GM19452 (cell line): ENCODE measurements around the gene NTM.

ENCODE experiments used
- ATAC-seq: cut with Tn5 transposase; IDR thresholded peaks from one replicate; pipeline ENCODE4 v1.9.1; 2021; ENCODE audit not compliant: unreplicated experiment

The NTM gene

GRCh38 chr11:131880316-131880715 lies 509.9 kb downstream of the NTM start:
- ATAC-seq = no peak

DNA sequence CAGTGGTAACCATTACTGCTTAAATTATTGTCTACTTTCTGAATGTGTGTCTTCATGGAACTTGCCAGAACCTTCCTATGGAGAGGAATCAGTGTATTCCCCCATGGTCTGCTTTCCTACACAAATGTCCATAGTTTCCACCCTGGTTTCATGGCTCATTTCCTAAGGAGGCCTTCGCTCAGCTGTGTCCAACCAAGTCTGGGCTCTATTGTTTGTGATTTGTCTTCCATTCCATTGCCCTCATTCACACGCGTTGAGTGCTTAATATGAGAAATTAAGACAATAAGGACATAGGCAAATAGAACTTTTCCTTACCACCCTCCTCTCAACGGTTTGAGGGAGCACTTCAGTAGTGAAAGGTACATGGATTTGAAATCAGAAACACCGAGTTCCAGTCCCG lies 510.6 kb downstream of the NTM start:
- no peak for ATAC-seq

DNA sequence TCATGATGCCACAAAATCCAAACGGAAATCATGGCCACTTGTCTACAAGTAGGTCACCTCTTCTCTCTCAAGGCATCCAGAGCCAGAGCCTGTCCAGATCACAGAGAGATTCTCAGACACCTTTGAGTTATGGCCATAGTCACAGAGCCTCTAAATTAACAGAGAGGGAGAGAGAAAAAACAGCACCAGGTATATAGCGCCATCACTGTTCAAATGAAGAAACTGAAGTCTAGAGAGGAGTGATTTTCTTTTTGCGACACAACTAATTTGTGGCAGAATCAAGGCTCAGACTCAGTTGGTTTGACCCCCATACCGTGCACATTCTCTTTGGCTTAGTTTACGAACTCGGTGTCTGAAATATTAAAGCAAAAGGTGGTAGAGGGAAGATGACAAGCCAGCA lies 512.9 kb downstream of the NTM start:
- ATAC-seq = no peak

GRCh38 chr11:131884461-131885073 lies 514.2 kb downstream of the NTM start:
- ATAC-seq = peak; percentile 54

- no peak for ATAC-seq
These were observed 515.0 kb downstream of the NTM start for GRCh38 chr11:131885431-131885830.

- no peak for ATAC-seq
These were observed 515.8 kb downstream of the NTM start for GRCh38 chr11:131886201-131886600.

DNA sequence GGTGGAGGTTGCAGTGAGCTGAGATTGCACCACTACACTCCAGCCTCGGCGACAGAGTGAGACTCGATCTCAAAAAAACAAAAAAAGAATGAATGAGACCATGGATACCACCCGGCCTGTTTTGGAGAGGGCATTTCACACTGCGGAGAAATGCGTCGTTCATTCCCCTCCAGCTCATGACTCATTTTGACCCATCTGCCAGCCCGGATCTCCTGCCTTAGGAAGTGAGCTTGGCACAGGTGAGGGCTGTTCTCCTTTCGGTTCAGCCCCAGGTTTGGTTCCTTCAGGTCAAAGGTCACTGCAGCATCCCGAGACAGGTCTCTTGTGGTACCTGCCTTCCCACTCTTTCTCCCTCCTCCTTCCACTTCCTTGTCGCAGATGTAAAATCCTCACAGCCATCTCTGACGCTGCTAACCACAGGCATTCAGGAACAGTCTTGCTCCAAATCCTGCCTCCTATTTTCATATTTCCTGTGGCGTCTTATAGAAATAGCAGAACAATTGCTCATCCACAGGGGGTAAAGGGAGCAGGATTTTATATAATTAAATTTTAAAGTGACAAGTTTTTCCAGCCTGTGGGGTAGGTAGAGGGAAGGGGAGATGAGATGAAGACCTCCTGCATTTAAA lies 517.9 kb downstream of the NTM start:
- ATAC-seq = no peak

DNA sequence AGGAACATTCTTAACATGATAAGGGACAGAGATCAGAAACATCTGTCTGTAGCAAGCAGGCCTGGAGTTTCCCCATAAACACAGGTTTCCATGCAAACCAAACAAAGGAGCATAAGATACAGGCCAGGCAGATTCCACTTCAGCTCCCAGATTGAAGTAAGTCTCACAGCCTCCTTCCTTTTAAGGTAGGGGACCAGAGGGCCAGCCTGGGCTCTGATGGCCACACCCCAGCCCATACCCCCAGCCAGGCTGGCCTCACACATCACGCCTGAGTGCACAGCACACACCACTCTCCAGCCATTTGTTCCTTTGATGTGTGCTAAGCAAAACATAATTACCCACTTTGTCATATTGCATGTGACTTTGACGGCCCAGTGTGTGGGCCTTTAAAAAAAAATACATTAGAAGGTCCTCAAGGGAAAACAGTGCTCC lies 518.7 kb downstream of the NTM start:
- ATAC-seq = no peak

GRCh38 chr11:131889760-131890581 lies 519.6 kb downstream of the NTM start:
- no peak for ATAC-seq

GRCh38 chr11:131893103-131893890 lies 522.9 kb downstream of the NTM start:
- peak; percentile 92 for ATAC-seq

DNA sequence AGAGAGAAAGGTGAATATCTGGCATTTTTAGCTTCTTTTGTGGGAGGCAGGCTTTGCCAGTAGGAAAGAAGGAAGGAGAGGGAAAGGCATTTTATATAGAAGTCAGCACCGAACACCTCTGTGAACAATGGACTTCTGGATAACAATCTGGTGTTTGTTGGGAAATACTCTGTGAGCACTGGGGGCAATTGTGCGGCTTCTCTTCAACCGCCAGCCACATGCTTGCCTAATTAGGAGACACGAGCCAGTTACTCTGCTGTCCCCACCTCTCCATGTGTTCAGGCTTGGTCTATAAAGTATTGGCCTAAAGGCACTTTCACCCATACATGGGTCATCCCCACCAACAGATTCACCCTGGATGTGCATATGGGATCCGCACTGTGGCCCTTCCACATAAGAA lies 523.6 kb downstream of the NTM start:
- ATAC-seq = no peak

- ATAC-seq = no peak
These were observed 524.5 kb downstream of the NTM start for GRCh38 chr11:131894615-131895544.

DNA sequence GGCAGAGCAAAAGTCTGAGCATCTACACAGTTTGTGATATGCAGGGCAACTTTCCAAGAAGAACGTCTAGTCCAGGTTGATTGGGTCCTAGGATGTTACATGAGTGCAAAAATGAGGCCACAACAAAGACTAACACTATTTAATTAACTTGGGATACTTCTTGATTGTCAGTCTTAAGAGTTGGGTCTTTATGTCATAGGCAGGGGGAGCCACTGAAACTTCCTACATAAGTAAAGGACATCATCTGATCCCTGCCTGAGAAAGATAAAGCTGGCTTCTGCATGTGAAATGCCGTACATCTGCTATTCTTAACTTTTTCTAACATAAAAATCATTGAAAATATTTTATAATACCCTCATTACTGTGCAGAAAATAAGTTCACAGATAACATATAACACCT lies 525.5 kb downstream of the NTM start:
- no peak for ATAC-seq

DNA sequence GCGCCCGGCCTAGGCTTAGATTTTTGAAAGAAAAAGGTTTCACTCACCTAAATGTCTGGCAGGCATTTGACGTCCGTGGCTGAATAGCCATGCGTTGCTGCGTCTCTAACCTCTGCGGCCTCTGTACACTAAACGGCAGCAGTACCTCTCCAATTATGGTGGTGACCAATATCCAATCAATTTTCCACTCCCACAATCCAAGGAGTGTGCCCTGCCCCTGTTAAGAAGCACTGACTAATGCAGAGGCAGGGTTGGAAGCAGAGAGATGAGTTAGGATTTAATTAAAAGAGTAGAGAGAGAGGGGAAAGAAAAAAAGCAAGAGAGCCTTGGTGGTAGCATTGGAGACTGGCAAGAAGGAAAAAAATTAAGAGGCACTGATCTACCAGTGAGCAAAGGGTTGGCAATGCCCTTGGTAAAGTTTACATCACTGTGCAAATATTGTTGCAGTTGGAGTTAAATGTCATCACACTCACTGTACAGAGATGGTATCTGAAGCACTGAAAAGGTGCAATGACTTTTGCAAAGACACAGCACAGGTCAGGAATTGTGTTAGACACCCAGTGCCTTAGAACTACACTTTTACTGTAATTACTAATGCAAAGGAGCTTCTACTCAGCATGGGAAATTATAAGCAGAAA lies 526.7 kb downstream of the NTM start:
- no peak for ATAC-seq

DNA sequence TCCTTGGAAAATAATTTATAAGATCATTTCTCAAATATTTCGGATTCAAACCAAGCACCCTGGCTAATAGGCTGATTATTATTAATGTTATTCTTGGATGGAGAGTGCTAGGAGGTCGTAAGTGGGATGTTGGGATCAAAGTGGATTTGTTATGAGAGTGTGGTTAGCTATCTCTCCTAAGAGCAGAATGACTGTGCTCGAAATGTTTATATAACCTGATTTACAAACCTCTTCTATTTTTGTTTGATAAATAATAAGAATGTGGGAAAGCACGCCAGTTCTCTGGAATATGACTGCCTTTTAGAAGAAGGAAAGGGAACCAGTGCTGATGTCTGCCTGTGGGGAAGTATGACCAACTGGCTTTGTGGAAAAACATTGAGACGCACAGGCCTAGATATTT lies 527.5 kb downstream of the NTM start:
- no peak for ATAC-seq

DNA sequence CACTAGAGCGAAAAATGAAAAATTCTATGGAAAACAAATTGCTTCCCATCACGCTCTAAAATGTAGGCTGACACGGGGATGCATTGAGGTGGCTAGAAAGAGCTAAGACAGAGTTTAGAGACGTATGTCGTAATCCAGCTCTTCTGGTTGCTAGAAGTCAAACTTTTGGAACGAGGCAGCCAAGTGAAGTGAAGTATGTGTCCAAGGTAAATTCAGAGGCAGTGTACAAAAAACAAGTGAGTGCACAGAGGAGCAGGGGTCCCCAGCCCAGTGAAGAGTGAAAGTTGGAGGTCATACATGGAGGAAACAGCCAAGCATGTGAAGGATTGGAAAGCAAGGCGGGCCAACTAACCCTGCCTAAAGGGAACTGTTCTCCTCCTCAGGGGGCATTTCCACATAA lies 528.5 kb downstream of the NTM start:
- no peak for ATAC-seq

DNA sequence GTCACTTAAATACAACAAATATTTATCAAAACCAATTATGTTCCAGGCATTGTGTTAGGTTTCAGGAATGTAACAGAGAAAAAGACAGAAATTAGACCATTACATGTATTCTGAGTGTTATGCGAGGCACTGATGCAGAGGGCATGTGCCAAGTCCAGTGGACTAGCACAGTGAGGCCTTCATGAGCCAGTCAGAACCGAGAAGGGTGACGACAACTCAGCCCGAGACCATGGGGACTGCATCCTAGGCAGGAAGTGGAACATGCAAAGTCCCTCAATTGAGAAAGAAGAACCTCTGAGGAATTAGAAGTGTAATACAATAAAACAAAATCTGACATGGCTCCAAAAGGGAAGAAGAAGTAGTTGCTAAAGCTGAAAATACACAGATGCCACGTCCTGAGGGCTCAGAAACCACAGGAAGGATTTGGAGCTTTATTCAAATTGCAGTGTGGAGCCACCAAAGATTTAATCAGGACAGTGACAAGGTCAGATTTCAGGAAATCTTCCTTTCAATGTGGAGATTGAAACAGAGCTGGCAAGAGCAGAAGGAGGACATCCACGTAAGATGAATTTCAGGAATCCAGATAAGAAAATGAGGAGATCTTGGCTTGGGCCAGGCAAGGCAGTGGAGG lies 529.6 kb downstream of the NTM start:
- no peak for ATAC-seq

GRCh38 chr11:131902421-131902820 lies 532.0 kb downstream of the NTM start:
- no peak for ATAC-seq

- ATAC-seq = no peak
These were observed 532.7 kb downstream of the NTM start for GRCh38 chr11:131903074-131903473.
